Mesothelial cell of epicardium (in vitro differentiated cells): ENCODE data around the gene STK10. TPM values are rescaled to one million over a fixed set of nuclear protein-coding genes. Genes with fewer than 3 reads are reported as not detected.

Experiments used
- DNase-seq, 2 experiments: peaks; one replicate each; pipeline ENCODE4 v3.0.0; 2021; ENCODE audit warnings: low spot score in 2 of 2; ENCODE audit not compliant: unreplicated experiment in 2 of 2
- H3K27ac Mint-ChIP-seq: 2 replicates; pipeline ENCODE4 v1.8.0; 2021; ENCODE audit warnings: mixed read lengths
- H3K27me3 Mint-ChIP-seq: 2 replicates; pipeline ENCODE4 v1.8.0; 2021; ENCODE audit warnings: low read depth, mixed read lengths
- H3K36me3 Mint-ChIP-seq: 2 replicates; pipeline ENCODE4 v1.8.0; 2021; ENCODE audit warnings: mixed read lengths
- H3K4me1 Mint-ChIP-seq: 2 replicates; pipeline ENCODE4 v1.8.0; 2021; ENCODE audit warnings: mixed read lengths
- H3K4me3 Mint-ChIP-seq: 2 replicates; pipeline ENCODE4 v1.8.0; 2021; ENCODE audit warnings: mild to moderate bottlenecking, moderate library complexity, mixed read lengths
- H3K9me3 Mint-ChIP-seq: 2 replicates; pipeline ENCODE4 v1.8.0; 2021; ENCODE audit warnings: mixed read lengths
- total RNA-seq: library from RNA; stranded (reverse); gene quantifications from 3 replicates; pipeline ENCODE4 v1.2.1, GENCODE V29; 2021
- TF ChIP-seq, protein P1 (sequence below): fragments of 200-600 bp; sonication (generic); IDR thresholded peaks from one replicate; pipeline ENCODE4 v1.5.0; 2021; ENCODE audit warnings: antibody characterized with exemption; ENCODE audit not compliant: unreplicated experiment

Gene STK10
- total RNA-seq, 1 donor from 2014 or later: 15.5 TPM

DNA sequence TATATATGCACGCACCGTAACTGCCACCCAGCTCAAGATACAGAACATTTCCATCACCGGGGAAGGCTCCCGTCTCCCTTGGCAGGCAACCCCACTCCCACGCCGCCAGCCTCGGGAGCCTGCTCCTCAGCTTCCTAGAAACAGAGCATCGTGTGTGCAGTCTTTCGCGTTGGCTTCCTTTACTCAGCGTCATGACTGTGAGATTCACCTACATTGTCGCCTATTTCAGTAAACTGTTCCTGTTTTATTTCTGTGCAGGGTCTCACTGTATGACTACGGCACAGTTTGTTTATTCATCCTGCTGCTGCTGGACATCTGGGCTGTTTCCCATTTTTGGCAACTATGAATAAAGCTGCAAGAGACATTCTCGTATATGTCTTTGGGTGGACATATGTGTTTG is 90.7 kb downstream of the STK10 start:
- Mint-ChIP-seq H3K27me3 (no peaks in the 10 kb centered on the region), H3K36me3 (no peaks in the 10 kb centered on the region), H3K9me3 (no peaks in the 10 kb centered on the region), H3K4me3 (no peak overlapping the region), H3K27ac (peak overlapping the region; percentile 50), H3K4me1 (peaks cover 10% of the 10 kb centered on the region)
- TF ChIP-seq, protein P1, sequence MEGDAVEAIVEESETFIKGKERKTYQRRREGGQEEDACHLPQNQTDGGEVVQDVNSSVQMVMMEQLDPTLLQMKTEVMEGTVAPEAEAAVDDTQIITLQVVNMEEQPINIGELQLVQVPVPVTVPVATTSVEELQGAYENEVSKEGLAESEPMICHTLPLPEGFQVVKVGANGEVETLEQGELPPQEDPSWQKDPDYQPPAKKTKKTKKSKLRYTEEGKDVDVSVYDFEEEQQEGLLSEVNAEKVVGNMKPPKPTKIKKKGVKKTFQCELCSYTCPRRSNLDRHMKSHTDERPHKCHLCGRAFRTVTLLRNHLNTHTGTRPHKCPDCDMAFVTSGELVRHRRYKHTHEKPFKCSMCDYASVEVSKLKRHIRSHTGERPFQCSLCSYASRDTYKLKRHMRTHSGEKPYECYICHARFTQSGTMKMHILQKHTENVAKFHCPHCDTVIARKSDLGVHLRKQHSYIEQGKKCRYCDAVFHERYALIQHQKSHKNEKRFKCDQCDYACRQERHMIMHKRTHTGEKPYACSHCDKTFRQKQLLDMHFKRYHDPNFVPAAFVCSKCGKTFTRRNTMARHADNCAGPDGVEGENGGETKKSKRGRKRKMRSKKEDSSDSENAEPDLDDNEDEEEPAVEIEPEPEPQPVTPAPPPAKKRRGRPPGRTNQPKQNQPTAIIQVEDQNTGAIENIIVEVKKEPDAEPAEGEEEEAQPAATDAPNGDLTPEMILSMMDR: no peak
- DNase-seq: no peak

DNA sequence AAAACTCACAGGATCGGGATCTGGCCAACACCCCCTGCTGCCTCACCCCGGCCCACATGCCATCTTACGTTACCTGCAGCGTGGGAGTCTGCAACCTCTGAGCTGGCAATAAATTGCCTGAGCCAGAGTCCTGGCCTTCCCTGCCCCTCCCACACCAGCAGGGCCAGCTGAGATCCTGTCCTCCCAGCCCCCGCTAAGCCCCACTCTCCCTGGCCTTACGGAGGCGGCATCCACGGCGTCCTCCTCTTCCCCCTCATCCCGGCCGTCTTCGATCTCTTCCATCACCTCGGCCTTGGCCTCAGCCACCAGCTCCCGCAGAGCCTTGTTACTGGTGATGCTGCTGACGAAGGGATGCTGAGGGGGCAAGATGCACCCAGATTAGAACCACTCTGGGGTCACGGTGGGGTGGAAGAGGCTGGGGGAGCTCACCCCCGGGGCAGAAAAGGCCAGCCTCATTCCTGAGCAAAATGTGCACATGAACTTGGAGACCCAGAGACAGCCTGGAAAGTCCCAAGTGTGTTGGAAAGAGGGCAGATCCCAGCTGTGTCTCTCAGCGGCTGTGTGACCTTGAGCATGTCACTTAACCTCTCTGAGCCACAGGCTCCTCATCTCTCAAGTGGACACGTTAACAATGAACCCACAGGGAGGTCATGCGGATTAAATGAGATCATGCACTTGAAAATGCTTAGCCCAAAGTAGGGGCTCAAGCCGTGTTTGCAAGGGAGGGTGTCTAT is 91.7 kb downstream of the STK10 start:
- TF ChIP-seq, protein P1: no peak
- Mint-ChIP-seq H3K4me3 (no peak overlapping the region), H3K4me1 (peaks cover 6% of the 10 kb centered on the region), H3K36me3 (no peaks in the 10 kb centered on the region), H3K27ac (no peak overlapping the region), H3K27me3 (no peaks in the 10 kb centered on the region), H3K9me3 (no peaks in the 10 kb centered on the region)
- DNase-seq: no peak

DNA sequence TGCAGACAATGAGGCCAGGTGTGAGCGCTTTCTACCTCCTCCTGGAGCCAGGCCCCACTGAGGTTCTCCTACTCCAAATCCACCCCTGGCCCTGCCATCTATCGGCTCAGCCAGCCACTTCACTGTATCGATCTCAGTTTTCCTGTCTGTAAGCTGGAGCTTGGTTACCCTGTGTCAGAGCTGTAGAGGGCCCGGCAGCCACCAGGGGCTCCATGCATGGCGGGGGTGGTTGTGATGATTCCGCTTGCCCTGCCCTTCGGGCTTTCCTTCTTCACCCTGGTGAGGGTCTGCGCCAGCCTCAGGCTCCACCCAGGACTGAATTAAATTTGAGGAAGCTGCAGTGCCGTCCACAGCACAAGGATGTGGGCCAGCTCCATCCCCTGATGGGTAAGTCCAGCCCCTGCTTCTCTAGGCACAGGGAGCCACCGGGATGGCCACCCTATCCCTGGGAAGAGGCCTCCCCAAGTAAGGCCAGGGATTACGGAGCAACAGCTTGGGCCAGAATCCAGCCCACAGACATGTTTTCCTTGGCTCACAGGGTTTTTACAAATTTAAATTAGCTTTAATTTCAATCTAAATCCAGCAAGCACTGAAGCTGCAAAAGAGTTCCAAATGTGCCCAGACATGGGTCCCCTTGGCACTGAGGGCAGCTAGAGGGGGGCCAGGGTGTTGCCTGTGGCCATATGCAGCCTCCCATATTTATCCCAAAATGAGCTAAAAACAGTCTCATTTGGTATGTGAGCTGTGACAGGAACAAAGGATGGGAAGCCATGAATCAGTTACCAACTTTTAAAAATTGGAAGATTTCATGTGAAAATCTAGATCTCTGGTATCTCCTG is 92.4 kb downstream of the STK10 start:
- H3K4me3 Mint-ChIP-seq: no peak overlapping the region
- H3K36me3 Mint-ChIP-seq: no peaks in the 10 kb centered on the region
- DNase-seq: no peak
- no peak overlapping the region for H3K27ac Mint-ChIP-seq
- H3K4me1 Mint-ChIP-seq: peaks cover 6% of the 10 kb centered on the region
- H3K9me3 Mint-ChIP-seq: no peaks in the 10 kb centered on the region
- no peaks in the 10 kb centered on the region for H3K27me3 Mint-ChIP-seq
- TF ChIP-seq, protein P1: no peak

- Mint-ChIP-seq H3K27ac (no peak overlapping the region), H3K36me3 (peaks cover 1% of the 10 kb centered on the region)
- no peak for DNase-seq
Measured at GRCh38 chr5:172093965-172094364, 94.1 kb downstream of the STK10 start.

DNA sequence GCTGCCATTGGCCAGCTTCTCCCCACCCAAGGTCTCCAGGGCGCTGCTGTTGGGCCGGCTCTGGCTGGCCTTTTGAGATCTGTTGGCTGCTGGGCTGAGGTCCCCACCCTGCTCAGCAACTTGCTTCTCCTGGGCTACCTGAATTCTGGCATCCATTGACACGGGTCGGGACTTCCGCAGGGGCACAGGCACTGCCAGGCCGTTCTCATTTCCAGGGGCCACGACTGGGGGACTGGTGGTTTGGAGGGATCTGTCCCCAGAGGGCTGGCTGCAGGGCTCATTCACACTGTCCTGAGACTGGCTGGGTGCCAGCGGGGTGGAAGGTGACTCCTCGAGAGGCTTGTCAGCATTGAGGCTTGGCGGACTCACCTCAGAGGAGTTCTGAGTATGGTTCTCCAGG is 94.5 kb downstream of the STK10 start:
- H3K27ac Mint-ChIP-seq: no peak overlapping the region
- no peaks in the 10 kb centered on the region for H3K27me3 Mint-ChIP-seq
- no peak overlapping the region for H3K4me3 Mint-ChIP-seq
- TF ChIP-seq, protein P1: no peak
- H3K36me3 Mint-ChIP-seq: peaks cover 1% of the 10 kb centered on the region
- no peak for DNase-seq
- no peaks in the 10 kb centered on the region for H3K9me3 Mint-ChIP-seq
- peaks cover 6% of the 10 kb centered on the region for H3K4me1 Mint-ChIP-seq

More at GRCh38 chr5:172093965-172094364, 94.1 kb downstream of the STK10 start:
- peaks cover 6% of the 10 kb centered on the region for H3K4me1 Mint-ChIP-seq
- H3K4me3 Mint-ChIP-seq: no peak overlapping the region
- TF ChIP-seq, protein P1: no peak
- no peaks in the 10 kb centered on the region for H3K27me3 Mint-ChIP-seq
- H3K9me3 Mint-ChIP-seq: no peaks in the 10 kb centered on the region
